GM19372 (cell line): ENCODE data around the gene CIT.

ENCODE experiments used
- ATAC-seq: cut with Tn5 transposase; IDR thresholded peaks from one replicate; pipeline ENCODE4 v1.9.1; 2021; ENCODE audit warnings: mild to moderate bottlenecking, low read depth, moderate library complexity; ENCODE audit not compliant: unreplicated experiment

Gene CIT

GRCh38 chr12:119749666-119750065, 127.5 kb downstream of the CIT start:
- ATAC-seq = no peak

GRCh38 chr12:119748497-119748896, 128.6 kb downstream of the CIT start:
- ATAC-seq = no peak

- no peak for ATAC-seq
Measured at GRCh38 chr12:119746169-119746568, 131.0 kb downstream of the CIT start.

GRCh38 chr12:119744900-119745606, 132.1 kb downstream of the CIT start:
- no peak for ATAC-seq

GRCh38 chr12:119742700-119743099, 134.4 kb downstream of the CIT start:
- no peak for ATAC-seq

- no peak for ATAC-seq
Measured at GRCh38 chr12:119740830-119741229, 136.3 kb downstream of the CIT start.

DNA sequence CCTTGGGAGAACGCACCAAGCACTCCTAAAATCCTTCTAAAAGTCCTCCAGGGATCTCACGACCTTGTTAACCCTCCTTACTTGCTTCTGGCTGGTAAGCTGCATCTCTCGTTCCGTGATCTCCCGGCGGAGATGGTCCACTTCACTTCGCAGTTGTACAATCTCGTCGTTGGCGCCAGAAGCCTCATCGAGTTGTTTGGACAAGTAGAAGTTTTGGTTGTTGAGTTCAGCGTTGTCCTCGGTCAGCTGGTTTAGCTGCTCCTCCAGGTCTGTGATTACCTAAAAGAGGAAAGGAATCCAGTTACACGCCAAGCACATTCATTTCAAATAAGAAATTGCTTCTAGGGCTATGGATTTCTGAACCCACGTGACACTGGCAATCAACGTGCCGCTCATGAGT, 142.0 kb downstream of the CIT start:
- no peak for ATAC-seq

- ATAC-seq = no peak
Measured at GRCh38 chr12:119730381-119730780, 146.7 kb downstream of the CIT start.

- ATAC-seq = no peak
Measured at GRCh38 chr12:119729871-119730270, 147.2 kb downstream of the CIT start.

DNA sequence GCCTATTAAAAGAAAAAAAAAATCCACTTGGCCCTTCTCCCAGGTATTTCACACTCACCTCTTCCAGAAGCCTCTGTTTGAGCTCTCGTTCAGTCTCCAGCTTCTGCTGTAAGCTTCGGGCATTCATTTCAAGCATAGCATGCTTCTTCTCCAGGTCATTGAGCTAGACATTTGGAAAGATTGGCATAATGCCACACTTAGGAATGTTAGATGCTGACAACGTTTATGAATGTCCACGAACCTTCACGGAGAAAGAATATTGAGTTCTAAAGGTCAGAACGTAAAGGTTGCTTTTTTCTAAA, 148.7 kb downstream of the CIT start:
- ATAC-seq = no peak

DNA sequence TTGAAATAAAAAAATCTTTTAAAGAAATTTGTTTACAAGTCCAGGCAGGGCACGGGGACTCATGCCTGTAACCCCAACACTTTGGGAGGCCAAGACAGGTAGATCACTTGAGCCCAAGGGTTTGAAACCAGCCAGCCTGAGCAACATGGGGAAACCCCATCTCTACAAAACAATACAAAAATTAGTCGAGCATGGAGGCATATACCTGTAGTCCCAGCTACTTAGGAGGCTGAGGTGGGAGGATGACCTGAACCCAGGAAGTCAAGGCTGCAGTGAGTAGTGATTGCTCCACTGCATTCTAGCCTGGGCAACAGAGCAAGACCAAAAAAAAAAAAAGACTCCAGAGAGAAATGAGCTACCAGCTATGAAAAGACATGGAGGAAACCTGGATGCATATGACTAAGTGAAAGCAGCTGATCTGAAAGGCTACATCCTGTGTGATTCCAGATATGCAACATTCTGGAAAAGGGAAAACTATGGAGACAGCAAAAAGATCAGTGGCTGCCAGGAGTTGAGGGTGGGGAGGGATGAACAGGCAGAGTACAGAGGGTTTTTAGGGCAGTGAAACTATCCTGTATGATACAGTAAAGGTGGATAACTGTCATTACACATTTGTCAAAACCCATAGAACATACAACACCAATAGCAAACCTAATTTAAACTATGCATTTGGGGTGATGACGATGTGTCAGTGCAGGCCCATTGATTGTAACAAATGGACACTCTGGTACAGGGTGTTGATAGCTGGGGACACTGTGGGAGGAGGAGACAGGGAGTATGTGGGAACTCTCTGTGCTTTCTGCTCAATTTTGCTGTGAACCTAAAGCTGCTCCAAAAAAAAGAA, 149.3 kb downstream of the CIT start:
- ATAC-seq = no peak

DNA sequence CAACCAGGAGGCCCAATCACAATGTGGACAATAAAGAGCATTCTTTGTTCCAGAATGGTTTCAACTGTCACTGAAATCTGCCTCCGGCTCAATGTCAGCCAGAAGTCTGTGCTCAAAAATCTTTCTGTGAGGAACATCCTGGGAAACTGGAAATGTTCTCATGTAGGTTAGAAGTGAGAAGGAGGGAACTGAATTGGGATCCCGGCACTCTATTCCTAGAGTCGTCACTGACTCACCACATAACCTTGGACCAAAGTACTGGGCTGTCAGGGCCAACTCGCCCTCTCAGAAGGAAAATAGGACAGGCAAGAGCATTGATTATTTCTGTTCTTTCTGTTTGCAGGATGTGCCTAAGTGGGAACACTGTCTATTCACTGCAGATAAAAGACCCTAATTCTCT, 151.6 kb downstream of the CIT start:
- ATAC-seq = no peak

- no peak for ATAC-seq
Measured at GRCh38 chr12:119721306-119721705, 155.8 kb downstream of the CIT start.

- no peak for ATAC-seq
Measured at GRCh38 chr12:119720349-119720748, 156.8 kb downstream of the CIT start.

DNA sequence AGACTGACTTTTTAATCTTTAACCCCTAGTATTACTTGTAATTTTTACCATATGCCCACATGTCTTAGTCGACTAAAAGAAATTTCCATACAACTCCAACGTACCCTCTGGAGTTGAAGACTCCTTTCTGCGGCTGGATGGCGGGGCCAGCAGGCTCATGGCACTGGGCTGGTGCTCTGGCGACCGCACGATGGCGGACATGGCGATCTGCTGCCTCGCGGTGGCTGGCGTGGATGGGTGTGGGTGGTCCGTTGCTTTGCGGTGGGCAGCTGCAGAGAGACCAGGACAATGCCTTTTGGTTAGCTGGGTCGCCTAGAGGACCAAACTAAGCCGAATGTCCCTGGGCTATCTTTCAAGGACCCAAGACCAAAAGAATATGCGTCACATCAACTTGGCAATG, 159.0 kb downstream of the CIT start:
- ATAC-seq = no peak

- ATAC-seq = no peak
Measured at GRCh38 chr12:119715268-119715620, 161.9 kb downstream of the CIT start.

DNA sequence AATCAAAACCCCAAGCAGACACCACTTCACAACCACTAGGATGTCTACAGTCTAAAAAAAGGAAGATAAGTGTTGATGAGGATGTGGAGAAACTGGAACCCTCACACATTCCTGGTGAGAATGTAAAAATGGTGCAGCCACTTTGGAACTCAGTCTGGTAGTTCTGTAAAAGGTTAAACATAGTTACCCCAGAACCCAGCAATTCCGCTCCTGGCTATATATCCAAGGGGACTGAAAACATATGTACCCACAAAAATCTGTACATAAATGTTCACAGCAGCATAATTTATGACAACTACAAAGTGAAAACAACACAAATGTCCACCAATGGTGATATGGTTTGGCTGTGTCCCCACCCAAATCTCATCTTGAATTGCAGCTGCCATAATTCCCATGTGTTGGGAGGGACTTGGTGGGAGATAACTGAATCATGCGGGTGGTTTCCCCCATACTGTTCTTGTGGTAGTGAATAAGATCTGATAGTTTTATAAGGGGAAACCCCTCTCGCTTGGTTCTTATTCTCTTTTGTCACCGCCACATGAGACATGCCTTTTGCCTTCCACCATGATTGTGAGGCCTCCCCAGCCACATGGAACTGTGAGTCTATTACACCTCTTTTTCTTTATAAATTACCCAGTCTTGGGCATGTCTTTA, 162.4 kb downstream of the CIT start:
- ATAC-seq = no peak

DNA sequence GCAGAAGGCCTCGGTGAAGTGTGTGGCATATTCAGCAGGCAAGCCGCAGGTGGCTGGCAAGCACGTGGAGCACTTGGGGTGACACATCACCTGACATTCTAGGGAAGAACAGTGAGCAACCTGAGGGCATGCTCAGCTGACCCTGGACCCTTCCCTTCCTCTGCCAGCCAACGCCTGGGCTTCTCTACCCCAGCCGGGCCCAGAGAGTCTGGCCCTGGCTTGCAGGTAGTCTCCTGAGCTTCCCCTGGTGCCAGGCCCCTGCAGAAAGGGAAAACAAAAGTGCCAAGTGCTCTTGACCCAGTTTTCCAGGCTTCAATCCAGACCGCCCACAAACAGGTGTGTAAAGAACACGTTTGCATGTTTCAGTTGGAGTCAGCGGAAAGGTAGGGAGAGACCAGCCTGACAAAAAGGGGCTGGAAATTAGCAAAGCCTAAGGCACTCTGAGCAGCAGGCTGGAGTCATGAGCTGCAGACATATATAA, 163.5 kb downstream of the CIT start:
- no peak for ATAC-seq

- ATAC-seq = no peak
Measured at GRCh38 chr12:119712721-119713120, 164.4 kb downstream of the CIT start.

- no peak for ATAC-seq
Measured at GRCh38 chr12:119711693-119712092, 165.4 kb downstream of the CIT start.

GRCh38 chr12:119710965-119711551, 166.1 kb downstream of the CIT start:
- no peak for ATAC-seq
